ENCODE results near the gene MED13L.

Gene MED13L

GRCh38 chr12:116131176-116131575 is 146.3 kb downstream of the MED13L start:
- ATAC-seq = no peak
- TF ChIP-seq CSDC2 (CRISPR knock-in tag; IDR thresholded peaks at IDR 0.05) = no peak
- TF ChIP-seq SNAI2 (CRISPR knock-in tag; IDR thresholded peaks at IDR 0.05) = no peak
- TF ChIP-seq POU6F1 (CRISPR knock-in tag; IDR thresholded peaks at IDR 0.05; ENCODE audit: borderline replicate concordance, low read depth) = no peak
- TF ChIP-seq ZNF565 (CRISPR knock-in tag; conservative IDR thresholded peaks at IDR 0.05; ENCODE audit: low read depth) = no peak
- TF ChIP-seq GLIS3 (CRISPR knock-in tag; IDR thresholded peaks at IDR 0.05) = no peak
- TF ChIP-seq TOX (CRISPR knock-in tag; IDR thresholded peaks at IDR 0.05; ENCODE audit: borderline replicate concordance) = no peak
- TF ChIP-seq ISL1 (CRISPR knock-in tag; IDR thresholded peaks at IDR 0.05) = no peak
- no peak for TF ChIP-seq OSR1 (CRISPR knock-in tag; IDR thresholded peaks at IDR 0.05)
- TF ChIP-seq CSRNP3 (CRISPR knock-in tag; IDR thresholded peaks at IDR 0.05) = no peak
- TF ChIP-seq RARB (CRISPR knock-in tag; IDR thresholded peaks at IDR 0.05) = no peak
- no peak for TF ChIP-seq ARNTL (CRISPR knock-in tag; IDR thresholded peaks at IDR 0.05; ENCODE audit: borderline replicate concordance, low read depth)
- no peak for TF ChIP-seq TCF4 (CRISPR knock-in tag; IDR thresholded peaks at IDR 0.05; ENCODE audit: borderline replicate concordance)
- TF ChIP-seq ZC3H10 (CRISPR knock-in tag; IDR thresholded peaks at IDR 0.05) = no peak
- TF ChIP-seq ZFP30 (CRISPR knock-in tag; IDR thresholded peaks at IDR 0.05) = no peak
- no peak for TF ChIP-seq ZNF70 (CRISPR knock-in tag; IDR thresholded peaks at IDR 0.05)

GRCh38 chr12:116130431-116130830 is 147.1 kb downstream of the MED13L start:
- peak; percentile 64 for ATAC-seq
- TF ChIP-seq OSR1 (CRISPR knock-in tag; IDR thresholded peaks at IDR 0.05) (no peak), TCF4 (CRISPR knock-in tag; IDR thresholded peaks at IDR 0.05; ENCODE audit: borderline replicate concordance) (no peak), POU6F1 (CRISPR knock-in tag; IDR thresholded peaks at IDR 0.05; ENCODE audit: borderline replicate concordance, low read depth) (no peak), ISL1 (CRISPR knock-in tag; IDR thresholded peaks at IDR 0.05) (peak; percentile 51), PPARA (CRISPR knock-in tag; IDR thresholded peaks at IDR 0.05; ENCODE audit: borderline replicate concordance) (no peak)

GRCh38 chr12:116128779-116129178 is 148.7 kb downstream of the MED13L start:
- TF ChIP-seq GLIS3 (CRISPR knock-in tag; IDR thresholded peaks at IDR 0.05) = no peak
- TF ChIP-seq ISL1 (CRISPR knock-in tag; IDR thresholded peaks at IDR 0.05) = no peak
- TF ChIP-seq ZNF8 (CRISPR knock-in tag; IDR thresholded peaks at IDR 0.05) = no peak
- no peak for TF ChIP-seq BACH2 (CRISPR knock-in tag; IDR thresholded peaks at IDR 0.05; ENCODE audit: borderline replicate concordance)
- no peak for TF ChIP-seq ZNF70 (CRISPR knock-in tag; IDR thresholded peaks at IDR 0.05)
- TF ChIP-seq ZC3H10 (CRISPR knock-in tag; IDR thresholded peaks at IDR 0.05) = no peak
- TF ChIP-seq TOX (CRISPR knock-in tag; IDR thresholded peaks at IDR 0.05; ENCODE audit: borderline replicate concordance) = no peak
- no peak for ATAC-seq

GRCh38 chr12:116127859-116128258 is 149.6 kb downstream of the MED13L start:
- ATAC-seq = no peak

GRCh38 chr12:116126610-116127009 is 150.9 kb downstream of the MED13L start:
- TF ChIP-seq BACH2 (CRISPR knock-in tag; IDR thresholded peaks at IDR 0.05; ENCODE audit: borderline replicate concordance) (no peak), SNAI2 (CRISPR knock-in tag; IDR thresholded peaks at IDR 0.05) (no peak), ZNF565 (CRISPR knock-in tag; conservative IDR thresholded peaks at IDR 0.05; ENCODE audit: low read depth) (no peak), ZC3H10 (CRISPR knock-in tag; IDR thresholded peaks at IDR 0.05) (no peak), OSR1 (CRISPR knock-in tag; IDR thresholded peaks at IDR 0.05) (no peak), CSDC2 (CRISPR knock-in tag; IDR thresholded peaks at IDR 0.05) (no peak), ZFP3 (CRISPR knock-in tag; IDR thresholded peaks at IDR 0.05) (no peak)
- ATAC-seq = no peak

More at GRCh38 chr12:116127859-116128258, 149.6 kb downstream of the MED13L start:
- no peak for TF ChIP-seq RARB (CRISPR knock-in tag; IDR thresholded peaks at IDR 0.05)
- TF ChIP-seq OSR1 (CRISPR knock-in tag; IDR thresholded peaks at IDR 0.05) = no peak

- TF ChIP-seq POU6F1 (CRISPR knock-in tag; IDR thresholded peaks at IDR 0.05; ENCODE audit: borderline replicate concordance, low read depth) = no peak
- no peak for TF ChIP-seq TOX (CRISPR knock-in tag; IDR thresholded peaks at IDR 0.05; ENCODE audit: borderline replicate concordance)
- TF ChIP-seq CSDC2 (CRISPR knock-in tag; IDR thresholded peaks at IDR 0.05) = no peak
- no peak for TF ChIP-seq TCF4 (CRISPR knock-in tag; IDR thresholded peaks at IDR 0.05; ENCODE audit: borderline replicate concordance)
- no peak for TF ChIP-seq ZFP3 (CRISPR knock-in tag; IDR thresholded peaks at IDR 0.05)
- no peak for TF ChIP-seq CSRNP3 (CRISPR knock-in tag; IDR thresholded peaks at IDR 0.05)
- TF ChIP-seq ZNF8 (CRISPR knock-in tag; IDR thresholded peaks at IDR 0.05) = no peak
- TF ChIP-seq ZNF565 (CRISPR knock-in tag; conservative IDR thresholded peaks at IDR 0.05; ENCODE audit: low read depth) = no peak
- TF ChIP-seq RARB (CRISPR knock-in tag; IDR thresholded peaks at IDR 0.05) = no peak
- no peak for ATAC-seq
Observed at GRCh38 chr12:116125956-116126566, 151.4 kb downstream of the MED13L start.
